ENCODE results near the gene CRYAA.

The CRYAA gene

DNA sequence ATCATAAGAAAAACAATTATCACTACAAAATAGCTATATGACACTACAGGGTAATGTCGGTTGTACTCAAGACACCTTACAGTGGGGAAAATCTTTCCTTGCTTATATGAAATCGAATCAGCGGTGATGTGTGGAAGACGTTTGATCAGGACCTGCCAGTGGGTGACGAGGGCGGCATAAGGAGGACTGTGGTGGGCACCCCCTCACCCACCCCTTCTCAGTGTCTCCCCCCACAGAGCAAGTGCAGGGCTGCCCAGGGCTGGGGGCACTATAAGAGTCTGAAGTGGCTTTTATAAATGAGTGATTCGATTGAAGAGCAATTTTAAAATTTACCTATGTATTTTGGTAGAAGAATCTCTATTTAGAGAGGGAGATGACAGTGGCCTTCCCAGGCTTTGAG, 35.8 kb downstream of the CRYAA start:
- no peak for DNase-seq

DNA sequence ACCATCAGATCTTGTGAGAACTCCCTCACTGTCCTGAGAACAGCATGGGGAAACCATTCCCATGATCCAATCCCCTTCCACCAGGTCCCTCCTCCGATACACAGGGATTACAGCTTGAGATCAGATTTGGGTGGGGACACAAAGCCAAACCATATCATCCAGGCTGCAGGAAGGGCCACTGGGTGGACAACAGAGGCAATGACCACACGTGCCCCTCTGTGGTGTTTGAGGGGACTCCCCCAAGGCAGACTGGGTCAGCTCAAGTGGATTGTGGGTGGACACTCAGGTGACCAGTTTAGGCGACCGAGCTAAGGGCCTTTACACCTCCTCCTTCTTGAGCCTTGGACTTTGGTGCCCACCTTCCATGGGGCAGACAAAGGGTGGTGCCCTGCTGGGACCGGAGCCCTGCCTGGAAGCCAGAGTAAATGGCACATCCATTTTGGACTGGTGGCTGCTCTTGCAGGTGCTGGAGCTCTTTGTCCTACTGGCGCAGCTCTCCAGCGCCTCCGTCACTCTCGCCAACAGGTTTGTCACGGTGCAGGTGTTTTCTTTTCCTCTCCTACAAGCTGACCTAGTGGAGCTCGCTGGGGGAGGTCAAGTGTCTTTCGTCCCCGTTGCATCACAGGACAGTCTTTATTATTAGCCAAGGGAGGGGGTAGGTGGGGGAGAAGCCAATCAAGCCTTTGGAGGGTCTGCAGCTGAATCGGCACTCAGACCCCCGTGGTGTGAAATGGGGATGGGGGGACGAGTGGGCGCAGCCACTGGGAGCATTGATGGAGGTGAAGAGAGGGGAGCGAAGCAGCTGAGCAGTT, 37.6 kb downstream of the CRYAA start:
- DNase-seq, result no peak

DNA sequence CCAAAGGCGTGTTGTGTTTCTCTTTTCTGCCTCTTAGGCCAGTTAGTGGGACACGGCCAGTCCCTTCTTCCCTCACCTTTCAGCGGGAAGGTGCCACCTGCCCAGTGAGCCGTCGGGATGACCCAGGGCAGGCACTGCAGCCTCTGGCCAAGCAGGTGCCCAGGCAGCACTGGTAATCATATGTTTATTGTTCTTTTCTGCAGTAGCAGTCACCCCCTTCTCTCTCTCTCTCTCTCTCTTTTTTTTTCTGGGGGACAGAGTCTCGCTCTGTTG, 38.2 kb downstream of the CRYAA start:
- DNase-seq, result no peak

DNA sequence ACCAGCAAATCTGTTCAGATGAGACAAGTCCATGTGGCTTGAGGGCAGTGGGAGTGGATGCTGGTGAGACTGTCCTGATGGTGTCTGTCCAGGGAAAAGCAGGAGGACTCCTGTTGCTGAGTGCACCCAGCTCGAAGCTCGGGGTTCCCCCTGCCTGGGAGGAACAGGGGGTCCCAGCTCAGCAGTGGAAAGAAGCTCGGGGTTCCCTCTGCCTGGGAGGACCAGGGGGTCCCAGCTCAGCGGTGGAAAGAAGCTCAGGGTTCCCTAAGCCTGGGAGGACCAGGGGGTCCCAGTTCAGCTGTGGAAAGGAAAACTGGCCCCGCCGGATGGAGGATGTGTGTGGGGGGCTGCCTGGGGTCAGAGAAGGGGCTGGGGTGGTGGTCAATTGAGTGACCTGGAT, 39.1 kb downstream of the CRYAA start:
- DNase-seq, result no peak

DNA sequence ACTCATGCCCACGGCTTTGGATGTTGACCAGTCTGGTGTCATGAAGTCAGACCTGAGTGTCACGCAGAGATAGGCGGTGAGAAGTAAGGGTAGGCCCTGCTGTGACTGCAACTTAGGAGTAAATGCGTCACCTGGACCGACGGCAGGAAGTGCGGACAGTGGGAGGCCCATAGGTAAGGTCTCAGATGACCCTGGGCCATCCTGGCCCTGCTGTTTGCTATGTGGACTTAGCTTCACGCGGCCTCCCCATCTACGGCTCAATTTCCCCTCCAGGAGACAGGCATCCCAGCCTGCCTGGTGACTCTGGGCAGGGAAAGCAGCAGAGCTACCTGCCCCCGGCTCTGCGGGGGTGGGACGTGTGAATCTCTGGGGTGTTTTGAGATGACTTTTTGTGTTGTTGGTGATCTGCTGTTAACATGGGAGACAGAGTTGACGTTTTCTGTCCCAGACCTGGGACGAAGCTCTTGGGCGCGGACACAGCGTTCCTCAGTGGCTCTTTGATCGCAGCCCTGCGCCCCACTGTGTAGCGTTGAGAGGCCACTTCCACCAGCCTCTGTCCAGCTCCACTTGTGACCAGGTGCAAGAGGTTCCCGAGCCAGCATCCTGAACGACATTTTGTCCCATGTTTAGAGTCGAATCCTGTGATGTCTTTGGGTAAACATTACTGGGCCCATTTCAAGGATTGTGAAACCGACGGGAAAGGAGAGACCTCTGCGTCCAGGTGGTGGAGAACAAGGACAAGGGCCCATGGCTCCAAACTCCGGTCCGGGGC, 39.9 kb downstream of the CRYAA start:
- no peak for DNase-seq

DNA sequence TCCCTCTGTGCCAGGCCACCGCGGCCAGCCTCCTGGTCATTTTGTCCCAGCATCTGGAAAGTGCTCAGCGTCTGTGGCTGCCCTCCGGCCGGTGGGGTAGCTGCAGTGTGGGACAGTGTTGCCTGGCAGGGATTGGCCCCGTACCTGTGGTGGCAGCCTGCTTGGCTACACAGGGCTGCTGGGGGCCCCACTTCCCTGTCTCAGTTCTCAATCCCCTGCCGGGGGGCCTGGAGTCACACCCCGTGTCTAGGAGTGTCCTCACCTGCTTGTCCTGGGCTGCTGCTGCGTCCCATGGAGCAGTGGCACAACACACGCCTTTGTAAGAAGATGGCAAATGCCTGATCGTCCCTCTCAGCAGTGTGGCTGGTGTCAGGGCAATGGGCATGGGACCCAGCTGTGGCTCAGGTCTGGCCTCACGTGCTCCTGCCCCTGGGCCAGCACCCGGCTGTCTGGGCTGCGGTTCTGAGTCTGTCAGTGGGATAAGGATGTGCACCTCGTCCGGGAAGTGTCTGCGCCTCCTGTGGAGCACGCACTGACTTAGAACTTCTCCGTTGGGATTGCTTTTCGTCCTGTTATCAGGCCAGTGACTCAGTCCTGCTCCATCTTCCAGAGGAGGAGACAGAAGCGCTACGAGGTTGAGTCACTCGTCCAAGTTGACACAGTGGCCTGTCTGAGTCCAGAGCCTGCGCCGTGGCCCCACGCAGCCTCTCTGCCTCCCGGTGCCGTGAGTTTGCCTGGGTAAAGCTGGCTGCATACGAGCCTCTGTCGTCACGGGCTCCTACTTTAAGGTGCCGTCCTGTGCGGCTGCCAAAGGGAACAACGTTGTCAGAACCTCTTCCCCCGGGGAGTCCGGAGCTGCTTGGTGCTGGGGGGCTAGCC, 41.0 kb downstream of the CRYAA start:
- DNase-seq, result no peak

DNA sequence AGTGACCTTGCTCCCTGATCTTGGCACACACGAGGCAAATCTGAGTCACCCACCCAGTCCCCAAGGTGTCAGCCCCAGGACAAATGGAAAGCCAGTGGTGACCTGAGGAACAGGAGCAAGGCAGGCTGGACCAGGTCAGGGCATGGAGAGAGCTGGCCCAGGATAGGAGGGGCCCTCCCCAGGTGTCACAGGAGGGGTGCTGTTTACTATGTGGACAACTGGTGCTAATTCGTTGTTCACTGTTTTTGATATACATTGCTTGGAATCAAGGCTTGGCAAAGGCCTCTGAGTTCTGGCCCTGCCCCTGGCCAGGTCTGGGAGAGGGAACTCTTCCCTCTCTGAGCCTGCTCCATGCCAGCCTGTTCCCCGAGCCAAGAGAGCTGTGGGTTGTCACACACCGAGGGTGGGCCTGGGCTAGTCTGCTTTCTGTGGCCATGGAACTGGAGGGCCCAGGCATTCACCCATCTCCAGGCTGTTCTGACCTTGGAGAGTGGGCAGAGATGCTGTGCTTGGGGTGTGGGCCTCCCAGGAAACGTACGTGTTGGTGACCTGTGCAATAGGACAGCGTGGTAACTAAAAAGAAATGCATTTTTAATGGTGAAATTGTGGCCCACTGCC, 41.8 kb downstream of the CRYAA start:
- no peak for DNase-seq

DNA sequence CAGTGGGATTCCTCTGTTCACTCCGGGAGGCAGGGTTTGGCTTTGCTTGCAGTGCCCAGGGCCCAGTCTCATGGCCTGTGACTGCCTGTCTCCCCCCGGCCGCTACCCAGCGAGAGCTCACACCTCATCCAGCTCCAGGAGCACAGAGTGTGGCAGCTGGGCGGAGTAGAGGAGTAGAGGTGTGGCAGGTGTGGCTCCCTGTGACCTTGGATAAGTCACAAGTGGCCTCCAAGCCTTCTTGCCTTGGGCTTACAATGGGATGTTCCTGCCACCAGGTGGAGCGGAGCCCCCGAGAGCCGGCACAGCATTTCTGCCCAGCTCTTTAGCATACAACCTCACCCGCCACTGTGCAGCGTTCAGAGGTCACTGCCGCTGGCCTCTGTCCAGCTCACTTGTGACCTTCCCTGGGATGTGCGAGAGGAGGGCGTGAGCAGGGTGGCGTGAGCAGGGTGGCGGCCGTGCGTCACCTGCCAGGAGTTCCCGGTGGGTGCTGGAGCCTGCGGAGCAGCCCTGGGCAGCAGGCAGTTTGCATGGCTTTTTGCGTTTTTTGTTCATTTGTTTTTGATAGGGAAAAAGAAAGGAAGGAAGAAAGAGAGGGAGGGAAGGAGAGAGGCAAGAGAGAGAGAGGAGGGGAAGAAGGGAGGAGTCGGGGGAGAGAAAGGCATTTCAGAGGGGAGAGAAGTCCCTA, 42.4 kb downstream of the CRYAA start:
- no peak for DNase-seq

DNA sequence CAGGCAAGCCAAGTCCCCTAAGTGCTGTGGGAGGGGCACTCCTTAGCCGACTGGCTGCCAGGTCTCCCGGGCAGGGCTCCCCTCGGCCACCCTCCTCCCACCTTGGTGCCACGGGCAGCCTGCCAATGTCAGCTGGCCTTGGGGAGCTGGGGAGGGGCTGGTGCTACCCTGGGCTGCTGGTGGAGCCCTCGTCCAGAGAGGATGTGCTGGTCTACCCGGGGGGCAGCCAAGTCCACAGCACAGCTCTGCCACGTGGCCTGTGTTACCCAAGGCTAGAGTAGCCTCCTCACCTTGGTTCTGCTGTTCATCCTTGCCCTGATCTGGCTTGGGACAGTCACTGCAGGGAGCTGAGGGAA, 42.9 kb downstream of the CRYAA start:
- DNase-seq, result no peak
